HG03159 (cell line): ENCODE results near the gene RNF213.
A peak's percentile ranks its signal among the peaks of the same experiment; 100 is the strongest.

Source experiments
- ATAC-seq: cut with Tn5 transposase; IDR thresholded peaks from one replicate; pipeline ENCODE4 v1.9.1; 2021; ENCODE audit warnings: mild to moderate bottlenecking, moderate library complexity; ENCODE audit not compliant: unreplicated experiment

Gene RNF213

GRCh38 chr17:80260791-80261158 is at the start of gene RNF213:
RNF213 (plus strand) TSS chr17:80260852; CDS start chr17:80263682, 2,830 bp downstream.
- no peak for ATAC-seq

GRCh38 chr17:80212109-80212508 is 48.5 kb upstream of the RNF213 start:
- no peak for ATAC-seq

GRCh38 chr17:80212511-80212910 is 48.1 kb upstream of the RNF213 start:
- ATAC-seq, result no peak

GRCh38 chr17:80212962-80213642 is 47.5 kb upstream of the RNF213 start:
- ATAC-seq, result no peak

- ATAC-seq, result no peak
Measured at GRCh38 chr17:80213643-80213975, 47.0 kb upstream of the RNF213 start.

- no peak for ATAC-seq
Measured at GRCh38 chr17:80214012-80214877, 46.4 kb upstream of the RNF213 start.

- no peak for ATAC-seq
Measured at GRCh38 chr17:80214878-80215210, 45.8 kb upstream of the RNF213 start.

GRCh38 chr17:80216473-80217456 is 43.9 kb upstream of the RNF213 start:
- no peak for ATAC-seq

GRCh38 chr17:80217703-80218362 is 42.8 kb upstream of the RNF213 start:
- ATAC-seq, result no peak

GRCh38 chr17:80218391-80218790 is 42.3 kb upstream of the RNF213 start:
- ATAC-seq, result no peak

- ATAC-seq, result peak; percentile 63
Measured at GRCh38 chr17:80219013-80219762, 41.5 kb upstream of the RNF213 start.

- no peak for ATAC-seq
Measured at GRCh38 chr17:80219763-80220053, 40.9 kb upstream of the RNF213 start.

- ATAC-seq, result peak; percentile 37
Measured at GRCh38 chr17:80220054-80220735, 40.5 kb upstream of the RNF213 start, which contains the start of the genes SGSH and SLC26A11. SGSH (minus strand) TSS chr17:80220333; CDS start chr17:80220313, 20 bp downstream. SLC26A11 (plus strand) TSS chr17:80220427; CDS start chr17:80221561, 1,134 bp downstream.

GRCh38 chr17:80220736-80221215 is 39.9 kb upstream of the RNF213 start:
- no peak for ATAC-seq

GRCh38 chr17:80221351-80222105 is 39.1 kb upstream of the RNF213 start:
- no peak for ATAC-seq

GRCh38 chr17:80222376-80223141 is 38.1 kb upstream of the RNF213 start:
- ATAC-seq, result no peak

GRCh38 chr17:80223142-80223815 is 37.4 kb upstream of the RNF213 start:
- ATAC-seq, result no peak
